HL-60/S4 treated with phorbol 12-myristate 13-acetate at 8.2 ng/mL for 4 days and 3 days (cell line): Measurements from ENCODE around the gene APOL4.
"Not testable (repeated sequence)": the region's sequence is repeated elsewhere in the genome, so short reads cannot be mapped to it uniquely, and the experiment has no call there.

Experiments
- in situ Hi-C: fragments of 300-500 bp; cut with MboI; formaldehyde crosslinking; loops from 2 replicates; pipeline ENCODE4 v1.15.0; 2022; ENCODE audit warnings: low sequenced_read_pairs

APOL4 gene

DNA sequence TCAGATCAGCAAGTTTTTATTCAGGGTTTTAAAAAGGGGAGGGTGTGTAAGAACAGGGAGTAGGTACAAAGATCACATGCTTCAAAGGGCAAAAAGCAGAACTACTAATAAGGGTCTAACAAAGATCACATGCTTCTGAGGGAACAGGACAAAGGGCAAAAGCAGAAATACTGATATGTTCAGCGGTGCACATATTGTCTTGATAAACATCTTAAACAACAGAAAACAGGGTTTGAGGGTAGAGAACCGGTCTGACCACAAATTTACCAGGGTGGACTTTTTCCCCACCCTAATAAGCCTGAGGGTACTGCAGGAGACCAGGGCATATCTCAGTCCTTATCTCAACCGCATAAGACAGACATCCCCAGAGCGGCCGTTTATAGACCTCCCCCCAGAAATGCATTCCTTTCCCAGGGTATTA, 7.9 kb upstream of the APOL4 start:
- in situ Hi-C loops, result not testable (repeated sequence)

DNA sequence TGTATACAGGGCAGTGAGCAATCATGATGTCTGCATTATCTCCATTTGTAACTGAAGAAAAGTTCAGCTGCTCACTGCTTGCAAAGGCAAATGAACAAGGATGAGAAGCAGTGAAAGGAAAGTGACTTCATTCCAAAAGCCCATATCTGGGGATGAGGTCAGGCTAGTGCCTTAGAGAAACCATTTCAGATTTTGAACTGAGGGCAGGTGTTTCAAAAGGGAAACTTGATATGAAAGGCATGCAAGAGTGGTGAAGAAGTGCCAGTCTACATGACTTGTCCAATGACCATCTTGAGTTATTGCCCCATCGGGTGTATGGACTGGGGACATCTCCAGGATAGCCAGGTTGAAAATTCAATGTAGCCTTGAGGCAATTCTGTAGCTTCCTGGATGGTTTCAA, 7.3 kb upstream of the APOL4 start:
- in situ Hi-C loops, result no loop called here

GRCh38 chr22:36208162-36208765, 6.7 kb upstream of the APOL4 start:
- in situ Hi-C loops, result no loop called here

DNA sequence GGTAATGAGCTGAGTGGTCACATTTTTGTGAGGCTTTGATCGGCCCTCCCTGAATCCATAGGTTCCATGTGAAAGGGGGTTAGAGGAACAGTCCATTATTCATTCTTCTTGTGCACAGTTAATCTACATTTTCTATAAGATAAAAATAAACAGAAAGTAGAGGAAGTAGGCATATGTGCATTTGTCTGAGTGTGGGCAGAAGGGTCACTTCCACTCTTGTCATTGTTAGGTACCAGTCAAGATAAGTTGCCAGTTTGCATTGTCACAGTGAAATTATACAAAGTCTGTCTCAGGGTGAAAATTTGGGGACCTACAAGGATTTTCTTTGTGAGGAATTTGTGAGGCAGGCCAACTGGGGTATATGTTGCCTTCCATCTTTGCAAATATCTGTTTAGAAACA, 4.6 kb upstream of the APOL4 start:
- in situ Hi-C loops, result no loop called here

GRCh38 chr22:36205573-36205972, 4.0 kb upstream of the APOL4 start:
- in situ Hi-C loops, result not testable (repeated sequence)

- in situ Hi-C loops, result no loop called here
Measured at GRCh38 chr22:36204632-36205015, 3.0 kb upstream of the APOL4 start.

DNA sequence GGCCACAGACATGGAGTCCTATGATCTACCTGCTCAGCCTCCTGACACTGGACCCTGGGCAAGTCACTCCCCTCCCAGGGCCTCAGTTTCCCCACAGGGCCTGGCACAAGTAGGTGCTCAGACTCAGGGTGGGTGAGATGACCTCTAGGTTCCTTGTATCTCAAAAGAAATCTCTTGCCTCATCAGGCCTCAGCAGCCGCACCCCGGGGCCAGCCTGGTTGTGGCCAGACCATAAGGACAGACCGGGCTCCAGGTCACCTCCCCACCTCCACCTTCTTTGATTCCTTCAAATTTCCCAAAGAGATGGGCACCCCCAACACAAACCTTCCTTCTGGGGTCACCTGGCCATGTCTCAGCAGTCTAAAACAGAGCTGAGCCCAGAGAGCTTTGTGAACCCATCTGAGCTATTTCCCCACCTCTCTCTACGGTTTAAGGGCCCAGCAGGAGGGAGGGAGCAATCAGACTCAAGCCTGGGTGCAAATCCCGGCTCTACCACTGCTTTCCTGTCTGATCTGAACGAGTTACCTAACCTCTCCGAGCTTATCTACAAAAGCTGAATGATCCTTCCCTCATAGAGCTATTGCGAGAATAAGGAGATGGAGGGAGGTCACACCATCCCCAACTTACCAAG, 2.5 kb upstream of the APOL4 start:
- in situ Hi-C loops, result no loop called here

DNA sequence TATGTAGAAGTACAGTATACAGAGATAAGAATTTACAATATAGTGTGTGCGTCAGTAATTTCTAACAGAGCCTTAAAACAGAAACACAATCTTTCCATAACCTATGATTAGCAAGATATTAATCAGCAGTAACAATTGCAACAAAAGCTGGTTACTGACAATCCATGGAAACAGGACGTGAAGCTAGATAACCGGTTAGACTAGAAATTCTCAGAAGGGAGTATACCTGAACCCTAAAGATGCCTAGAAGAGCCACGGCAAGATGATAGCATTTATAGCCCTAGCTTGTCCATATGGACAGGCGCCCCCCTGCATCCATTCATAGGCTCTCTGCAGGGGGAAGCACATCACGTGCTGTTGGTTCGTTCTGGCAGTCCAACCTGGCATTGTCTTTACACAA, 1.8 kb upstream of the APOL4 start:
- in situ Hi-C loops, result not testable (repeated sequence)

DNA sequence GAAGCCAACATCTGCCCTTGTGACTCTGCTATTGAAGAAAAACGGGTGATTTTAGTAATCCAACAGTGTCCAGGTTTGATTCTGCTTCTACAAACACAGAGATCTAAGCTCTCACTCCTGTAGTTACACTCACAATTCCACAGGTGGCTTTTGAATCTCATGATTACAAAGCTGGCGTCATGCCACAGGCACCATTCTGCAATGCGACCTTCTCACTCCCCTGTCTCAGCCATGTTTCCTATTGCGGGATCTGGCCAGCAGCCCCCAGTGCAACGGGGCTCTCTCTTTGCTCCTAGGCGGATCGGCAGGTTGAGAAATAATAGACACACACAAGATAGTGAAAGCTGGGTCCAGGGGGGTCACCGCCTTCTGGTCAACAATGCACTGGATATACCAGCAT, 1.3 kb upstream of the APOL4 start:
- in situ Hi-C loops, result not testable (repeated sequence)

- in situ Hi-C loops, result not testable (repeated sequence)
Measured at GRCh38 chr22:36201025-36201424, 584 bp downstream of the APOL4 start.

DNA sequence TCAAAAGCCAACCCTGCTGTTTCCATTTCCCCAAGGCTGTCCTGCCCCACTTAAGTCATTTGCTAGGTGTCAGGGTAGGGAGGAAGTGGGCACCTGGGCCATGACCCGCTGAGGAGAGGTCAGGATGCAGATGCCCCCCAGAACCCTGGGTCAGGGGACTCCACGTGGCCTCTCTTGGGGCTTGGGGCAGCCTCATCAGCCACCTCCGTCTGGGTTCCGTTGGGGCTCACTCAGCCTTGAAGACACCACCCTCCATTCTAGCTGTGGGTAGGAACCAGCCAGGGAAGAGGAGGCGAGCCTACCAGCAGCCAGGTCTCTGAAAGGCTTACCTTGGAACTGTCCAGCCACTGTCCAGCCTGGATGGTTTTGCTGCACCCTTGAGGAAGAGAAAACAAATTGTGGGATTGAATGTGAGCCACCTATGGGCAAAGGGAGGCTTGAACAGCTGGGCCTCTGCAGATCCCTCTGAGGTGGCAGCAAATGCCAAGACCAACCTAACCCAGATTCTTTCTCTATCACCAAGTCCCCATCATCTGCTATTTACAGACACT, 2.5 kb downstream of the APOL4 start:
- in situ Hi-C loops, result no loop called here

DNA sequence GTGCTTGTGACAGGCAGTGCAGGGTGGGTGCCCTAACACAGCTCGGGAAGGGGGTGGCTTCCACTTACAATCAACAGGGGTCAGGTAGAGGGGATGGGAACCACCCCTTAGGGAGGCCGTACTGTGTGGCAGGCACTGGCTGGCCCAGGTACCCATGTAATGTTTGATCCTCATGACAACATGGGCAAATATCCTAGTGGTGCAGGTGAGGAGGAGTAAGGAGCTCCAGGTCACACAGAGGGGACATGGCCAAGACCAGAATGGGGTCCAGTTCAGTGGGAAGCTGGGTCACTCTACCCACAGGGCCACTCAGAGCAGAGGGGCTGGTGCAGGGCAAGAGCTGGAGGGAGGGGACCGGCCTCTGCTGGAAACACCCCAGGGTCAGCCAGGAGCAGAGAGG, 3.1 kb downstream of the APOL4 start:
- in situ Hi-C loops, result no loop called here

DNA sequence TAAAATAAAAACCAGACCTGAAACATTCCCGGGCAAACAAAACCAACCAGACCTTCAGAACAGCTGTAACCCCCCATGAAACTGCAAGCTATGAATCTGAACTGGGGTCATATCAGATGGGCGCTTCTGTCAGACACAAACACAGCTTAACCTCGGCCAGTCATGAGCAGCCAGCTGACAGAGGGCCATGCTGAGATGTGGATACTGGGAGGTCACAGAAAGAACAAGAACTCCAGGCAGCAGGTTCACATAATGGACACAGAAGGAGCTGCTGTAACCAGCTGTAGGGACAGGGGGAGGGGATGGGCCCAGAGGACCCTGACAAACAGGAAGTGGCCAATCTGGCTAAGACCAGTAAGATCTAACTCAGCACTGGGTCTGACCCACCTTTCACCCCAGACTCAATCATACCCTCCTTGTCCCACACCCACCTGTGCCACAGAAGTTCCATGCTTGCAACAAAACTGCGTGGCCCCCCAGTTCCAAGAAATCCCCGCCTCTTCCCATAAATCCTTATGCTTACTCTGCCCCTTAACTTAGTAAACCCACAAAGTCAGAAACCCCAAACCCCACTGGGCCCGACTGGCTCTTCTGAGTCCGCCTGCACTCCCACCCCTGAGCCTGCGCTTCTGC, 4.0 kb downstream of the APOL4 start:
- in situ Hi-C loops, result no loop called here

GRCh38 chr22:36197065-36197440, 4.6 kb downstream of the APOL4 start:
- in situ Hi-C loops, result no loop called here

DNA sequence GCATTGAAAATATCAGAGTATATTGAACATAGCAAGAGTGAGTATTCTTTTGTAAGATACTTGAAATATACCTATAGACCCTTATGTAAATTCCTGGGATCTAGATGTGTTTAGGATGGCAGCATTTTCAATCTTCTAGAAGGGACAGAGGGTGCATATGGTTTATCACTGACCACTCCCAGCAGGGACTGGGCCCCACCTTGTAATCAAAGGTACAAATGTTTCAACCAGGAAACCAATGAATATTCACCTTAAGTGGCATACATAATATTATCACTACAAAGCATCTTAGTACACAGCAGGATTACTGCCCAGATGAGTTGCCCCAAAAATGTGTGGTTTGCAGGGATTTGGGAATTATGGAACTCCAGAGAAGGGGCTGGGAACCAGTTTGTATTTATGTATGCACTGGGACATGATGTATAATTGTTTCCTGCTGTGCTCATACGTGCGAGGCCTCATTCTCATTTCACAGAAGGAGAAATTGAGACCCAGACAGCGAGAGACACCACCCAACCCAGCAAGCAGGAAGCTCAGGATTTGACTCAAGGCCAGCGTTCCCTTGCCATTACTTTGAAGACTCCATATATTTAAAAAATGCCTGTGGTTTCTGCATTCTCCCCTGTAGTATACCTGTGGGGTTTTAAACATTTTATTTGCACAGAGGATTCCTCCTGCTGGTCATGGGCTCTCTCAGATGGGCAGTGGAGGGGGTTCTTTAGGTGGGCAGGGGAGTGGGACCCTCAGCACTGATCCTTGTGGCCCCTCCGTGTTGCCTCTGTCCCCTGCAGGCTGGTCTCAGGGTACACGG, 5.2 kb downstream of the APOL4 start:
- in situ Hi-C loops, result no loop called here

- in situ Hi-C loops, result no loop called here
Measured at GRCh38 chr22:36194971-36195370, 6.6 kb downstream of the APOL4 start.

DNA sequence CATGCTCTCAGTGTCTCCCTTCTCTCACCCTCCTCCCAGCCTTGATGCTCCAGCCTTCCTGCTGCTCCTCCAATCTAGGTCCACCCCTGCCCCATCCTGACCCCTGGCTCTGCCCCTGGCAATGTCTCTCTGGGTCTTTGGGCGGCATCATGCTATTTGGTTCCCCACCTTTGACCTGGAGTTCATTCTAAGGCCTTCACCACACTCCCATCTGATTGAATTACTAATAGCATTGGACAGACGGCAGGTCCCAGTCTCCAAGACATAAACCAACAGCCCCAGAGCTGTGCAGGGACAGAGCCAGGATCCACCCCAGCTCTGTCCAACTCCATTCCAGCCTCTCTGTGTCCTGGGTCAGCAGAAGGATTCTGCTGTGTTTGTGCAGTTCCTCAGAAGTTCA, 7.2 kb downstream of the APOL4 start:
- in situ Hi-C loops, result no loop called here

GRCh38 chr22:36193577-36193976, 8.0 kb downstream of the APOL4 start:
- in situ Hi-C loops, result no loop called here

DNA sequence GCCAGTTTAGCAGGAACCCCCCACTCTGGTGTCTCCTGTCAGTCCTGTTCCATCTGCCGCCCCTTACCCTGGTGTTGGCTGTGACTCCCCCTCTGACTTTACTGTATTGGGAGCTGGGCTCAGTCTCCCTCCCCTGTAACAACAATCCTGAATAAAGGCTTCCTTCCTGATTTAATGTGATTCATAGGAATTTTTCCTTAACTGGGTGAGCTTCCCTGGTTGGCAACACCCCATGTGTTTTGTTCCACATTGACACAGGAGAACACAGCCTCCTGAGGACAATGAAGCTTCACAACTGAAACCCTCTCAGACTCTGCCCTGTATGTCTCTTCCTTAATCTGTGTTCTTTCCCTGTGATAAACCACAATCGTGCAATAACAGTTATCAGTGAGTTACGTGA, 8.4 kb downstream of the APOL4 start:
- in situ Hi-C loops, result no loop called here

DNA sequence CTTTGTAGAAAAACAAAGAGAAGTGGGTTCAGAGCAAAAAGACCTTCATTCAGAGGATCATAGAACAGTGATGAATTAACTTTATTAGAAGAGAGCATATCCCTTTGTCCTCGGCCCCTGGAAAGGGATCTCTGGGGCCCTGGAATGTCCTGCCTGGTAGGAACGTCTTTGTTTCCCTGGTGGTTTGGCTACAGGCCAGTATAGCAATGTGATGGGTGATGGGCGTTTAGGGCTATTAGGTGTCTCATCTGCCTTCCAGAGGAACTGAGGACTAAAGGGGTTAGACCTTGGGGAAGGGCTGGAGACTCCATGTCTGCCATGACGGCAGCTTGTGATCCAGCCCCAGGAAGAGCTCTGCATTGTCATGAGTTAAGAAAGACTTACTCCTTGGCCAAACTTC, 9.1 kb downstream of the APOL4 start:
- in situ Hi-C loops, result no loop called here

- in situ Hi-C loops, result no loop called here
Measured at GRCh38 chr22:36191106-36191836, 10.3 kb downstream of the APOL4 start.
